CD4-positive, alpha-beta T cell (primary cell): ENCODE measurements around the gene BRD7. TPM values are rescaled to one million over a fixed set of nuclear protein-coding genes. Genes with fewer than 3 reads are reported as not detected.

Source experiments
- ATAC-seq: fragments of 200-7000 bp; cut with Tn5 transposase; one replicate; pipeline ENCODE4 v1.10.0; 2022; ENCODE audit warnings: mild to moderate bottlenecking; ENCODE audit not compliant: poor library complexity
- CTCF ChIA-PET: fragments of 350-600 bp; sonication (Branson Sonifier 250); formaldehyde crosslinking; loops from one replicate; lab custom pipeline; 2021; ENCODE audit warnings: antibody characterized with exemption, inconsistent platforms; lab: Charles Lee
- POLR2A ChIA-PET: fragments of 350-600 bp; sonication (Branson Sonifier 250); formaldehyde crosslinking; loops from one replicate; lab custom pipeline; 2021; ENCODE audit warnings: antibody characterized with exemption, inconsistent platforms; lab: Charles Lee
- DNase-seq, 14 experiments: peaks; one replicate each; pipeline ENCODE4 v3.0.0-alpha.2; 2013 to 2020; ENCODE audit warnings: mixed read lengths in 2 of 14
- H3K27ac ChIP-seq, 2 donors: one replicate each; pipeline versions ENCODE4 v1.5.1 to v1.7.0; 2013; ENCODE audit warnings: low read length in 2 of 2, low read depth in 1 of 2, mild to moderate bottlenecking in 1 of 2
- H3K27me3 ChIP-seq, 2 experiments: 1 replicate in 1 of 2; 2 replicates in 1 of 2; pipeline versions ENCODE4 v1.6.1 to v1.7.0; 2013; ENCODE audit warnings: low read length in 2 of 2, control low read depth in 1 of 2, mild to moderate bottlenecking in 1 of 2, moderate library complexity in 1 of 2; ENCODE audit not compliant: insufficient read depth in 2 of 2, control insufficient read depth in 1 of 2
- H3K36me3 ChIP-seq: one replicate; pipeline ENCODE4 v1.6.1; 2013; ENCODE audit warnings: low read length, control low read depth; ENCODE audit not compliant: insufficient read depth
- H3K4me1 ChIP-seq: one replicate; pipeline ENCODE4 v1.6.1; 2013; ENCODE audit warnings: low read length, control low read depth; ENCODE audit not compliant: insufficient read depth
- H3K4me3 ChIP-seq: one replicate; pipeline ENCODE4 v1.5.1; 2013; ENCODE audit warnings: mild to moderate bottlenecking, low read length, moderate library complexity
- H3K9me3 ChIP-seq, 2 experiments: 1 replicate in 1 of 2; 2 replicates in 1 of 2; pipeline versions ENCODE4 v1.6.1 to v1.7.0; 2013; ENCODE audit warnings: low read length in 2 of 2, mild to moderate bottlenecking in 2 of 2, control low read depth in 1 of 2, moderate library complexity in 1 of 2; ENCODE audit not compliant: control insufficient read depth in 1 of 2, insufficient read depth in 1 of 2
- H3K27ac Mint-ChIP-seq: one replicate; pipeline ENCODE4 v1.8.0; 2020; ENCODE audit warnings: mixed read lengths
- H3K27me3 Mint-ChIP-seq: one replicate; pipeline ENCODE4 v1.8.0; 2021; ENCODE audit warnings: mixed read lengths
- H3K36me3 Mint-ChIP-seq: one replicate; pipeline ENCODE4 v1.8.0; 2021; ENCODE audit warnings: low read depth, mixed read lengths
- H3K4me1 Mint-ChIP-seq: one replicate; pipeline ENCODE4 v1.8.0; 2021; ENCODE audit warnings: low read depth, mixed read lengths
- H3K4me3 Mint-ChIP-seq: one replicate; pipeline ENCODE4 v1.8.0; 2020; ENCODE audit warnings: mild to moderate bottlenecking, mixed read lengths
- H3K9me3 Mint-ChIP-seq: one replicate; pipeline ENCODE4 v1.8.0; 2020; ENCODE audit warnings: mixed read lengths
- CTCF ChIP-seq: fragments of 200-600 bp; IDR thresholded peaks from one replicate; pipeline ENCODE4 v1.8.0; 2022; ENCODE audit warnings: antibody characterized with exemption, mild to moderate bottlenecking
- intact Hi-C, 2 experiments: fragments of 100-400 bp; cut with DNase I in 1 of 2; cut with micrococcal nuclease in 1 of 2; formaldehyde crosslinking; loops; one replicate each; pipeline versions ENCODE4 v1.15.1 to v1.9.0; 2023 to 2025; cut with DNase I, micrococcal nuclease
- total RNA-seq, 174 experiments: library from RNA in 2 of 174; stranded (reverse) in 2 of 174; gene quantifications; one replicate each; pipeline ENCODE4 v1.2.3 and lab custom pipeline; 2021 to 2026

The BRD7 gene
- total RNA-seq, 2 experiments from 2014 or later: 95.4 to 103 TPM

- H3K36me3 ChIP-seq: peaks cover 54% of the 10 kb centered on the region
- no peaks in the 10 kb centered on the region for H3K27me3 Mint-ChIP-seq
- H3K4me1 Mint-ChIP-seq: peaks cover 83% of the 10 kb centered on the region
- no peak for TF ChIP-seq CTCF
- H3K4me3 Mint-ChIP-seq: no peak overlapping the region
- intact Hi-C loops: loop anchor here in 1 of 2 experiments (10.0 kb wide), 1 partner anchor 296 kb away; the partner anchor contains the start of gene HEATR3
- no peak overlapping the region for H3K27ac ChIP-seq
- no peaks in the 10 kb centered on the region for H3K27me3 ChIP-seq
- POLR2A ChIA-PET: interaction anchor here (0.6 to 3.5 kb wide), 5 partner anchors 8 to 74 kb away, joined by 3 to 17 read pairs (median 5); partner anchors contain the start of gene BRD7
- no peaks in the 10 kb centered on the region for H3K9me3 ChIP-seq
- CTCF ChIA-PET: interaction anchor here (0.7 to 1.9 kb wide), 10 partner anchors 8 to 445 kb away, joined by 3 to 11 read pairs (median 4); partner anchors contain the start of genes BRD7 and CNEP1R1
- H3K27ac Mint-ChIP-seq: peak overlapping the region; percentile 54
- no peaks in the 10 kb centered on the region for H3K9me3 Mint-ChIP-seq
- peaks cover 87% of the 10 kb centered on the region for H3K36me3 Mint-ChIP-seq
- peaks cover 11% of the 10 kb centered on the region for H3K4me1 ChIP-seq
- no peak overlapping the region for H3K4me3 ChIP-seq
- ATAC-seq (peak; percentile 41), DNase-seq (no peak)
Measured at GRCh38 chr16:50360779-50361178, 8.0 kb downstream of the BRD7 start.

- Histone ChIP-seq H3K9me3 (no peaks in the 10 kb centered on the region), H3K4me1 (peaks cover 11% of the 10 kb centered on the region), H3K27me3 (no peaks in the 10 kb centered on the region), H3K36me3 (peaks cover 52% of the 10 kb centered on the region), H3K27ac (no peak overlapping the region), H3K4me3 (no peak overlapping the region)
- ATAC-seq: no peak
- Mint-ChIP-seq H3K4me3 (no peak overlapping the region), H3K9me3 (no peaks in the 10 kb centered on the region), H3K27me3 (no peaks in the 10 kb centered on the region), H3K27ac (peak overlapping the region; percentile 54), H3K36me3 (peaks cover 84% of the 10 kb centered on the region), H3K4me1 (peaks cover 81% of the 10 kb centered on the region)
- intact Hi-C loops: loop anchor here in 1 of 2 experiments (10.0 kb wide), 1 partner anchor 295 kb away; the partner anchor contains the start of gene HEATR3
- ChIA-PET CTCF (interaction anchor here (0.6 to 8.8 kb wide), 12 partner anchors 8 to 335 kb away, joined by 3 to 91 read pairs (median 4); partner anchors contain the start of genes BRD7 and CNEP1R1), POLR2A (interaction anchor here (0.7 to 3.5 kb wide), 4 partner anchors 8 to 33 kb away, joined by 3 to 17 read pairs (median 6); partner anchors contain the start of gene BRD7)
- DNase-seq: no peak
- no peak for TF ChIP-seq CTCF
Measured at GRCh38 chr16:50360033-50360778, 8.6 kb downstream of the BRD7 start.

GRCh38 chr16:50359626-50360025, 9.2 kb downstream of the BRD7 start:
- no peak overlapping the region for H3K4me3 Mint-ChIP-seq
- H3K27me3 Mint-ChIP-seq: no peaks in the 10 kb centered on the region
- CTCF ChIA-PET: interaction anchor here (0.6 to 8.8 kb wide), 8 partner anchors 8 to 335 kb away, joined by 3 to 91 read pairs (median 4); partner anchors contain the start of genes BRD7 and CNEP1R1
- Histone ChIP-seq H3K9me3 (no peaks in the 10 kb centered on the region), H3K4me1 (peaks cover 9% of the 10 kb centered on the region), H3K4me3 (no peak overlapping the region), H3K27ac (no peak overlapping the region), H3K27me3 (no peaks in the 10 kb centered on the region), H3K36me3 (peaks cover 48% of the 10 kb centered on the region)
- intact Hi-C loops: loop anchor here (5.0 to 10.0 kb wide), 3 partner anchors 92 to 332 kb away; partner anchors contain the start of genes ADCY7 (in 1 of the 2), CNEP1R1 (in 1 of the 2) and HEATR3 (in 1 of the 2)
- no peaks in the 10 kb centered on the region for H3K9me3 Mint-ChIP-seq
- no peak for TF ChIP-seq CTCF
- peaks cover 81% of the 10 kb centered on the region for H3K4me1 Mint-ChIP-seq
- POLR2A ChIA-PET: interaction anchor here (0.7 to 3.5 kb wide), 5 partner anchors 8 to 298 kb away, joined by 3 to 17 read pairs (median 5); partner anchors contain the start of gene BRD7
- DNase-seq (no peak), ATAC-seq (no peak)
- H3K36me3 Mint-ChIP-seq: peaks cover 84% of the 10 kb centered on the region
- H3K27ac Mint-ChIP-seq: peak overlapping the region; percentile 54
